GM12801 (cell line): ENCODE data around the gene JOSD1.

Experiments used
- CTCF ChIP-seq: IDR thresholded peaks from one replicate; pipeline ENCODE4 v1.5.1; 2011; ENCODE audit warnings: control low read depth; ENCODE audit not compliant: insufficient read length; ENCODE audit errors: extremely low read depth

JOSD1 gene

GRCh38 chr22:38716826-38717225 lies 16.1 kb upstream of the JOSD1 start:
- no peak for TF ChIP-seq CTCF

- TF ChIP-seq CTCF = no peak
Measured at GRCh38 chr22:38716271-38716670, 15.5 kb upstream of the JOSD1 start.

- no peak for TF ChIP-seq CTCF
Measured at GRCh38 chr22:38715852-38716251, 15.1 kb upstream of the JOSD1 start.

- TF ChIP-seq CTCF = no peak
Measured at GRCh38 chr22:38715176-38715764, 14.5 kb upstream of the JOSD1 start.

- TF ChIP-seq CTCF = no peak
Measured at GRCh38 chr22:38713921-38714320, 13.2 kb upstream of the JOSD1 start.

GRCh38 chr22:38712486-38713207 lies 11.9 kb upstream of the JOSD1 start:
- TF ChIP-seq CTCF = no peak

- TF ChIP-seq CTCF = no peak
Measured at GRCh38 chr22:38710866-38711265, 10.1 kb upstream of the JOSD1 start.

GRCh38 chr22:38710351-38710750 lies 9.6 kb upstream of the JOSD1 start:
- TF ChIP-seq CTCF = no peak
